GM12878 (cell line): Measurements from ENCODE around the gene CTDP1. TPM values are rescaled to one million over a fixed set of nuclear protein-coding genes. Genes with fewer than 3 reads are reported as not detected.

ENCODE experiments used
- ATAC-seq: fragments of 200-7000 bp; cut with Tn5 transposase; 3 replicates; pipeline ENCODE4 v1.9.1; 2020; ENCODE audit warnings: mild to moderate bottlenecking, moderate library complexity
- BruUV-seq: library from RNA; stranded (reverse); fragments of 400-500 nt; replicated peaks from 2 replicates; lab custom pipeline; 2021; lab: Mats Ljungman, UMichigan
- CTCF ChIA-PET: fragments of 300-600 bp; sonication (Branson Sonifier 250); formaldehyde crosslinking; extraction: SDS; loops from one replicate; lab custom pipeline; 2021; ENCODE audit warnings: inconsistent platforms; lab: Yijun Ruan, JAX
- POLR2A ChIA-PET: fragments of 350-600 bp; formaldehyde crosslinking; extraction: SDS; loops from one replicate; lab custom pipeline; 2021; ENCODE audit warnings: inconsistent platforms; lab: Charles Lee
- RAD21 ChIA-PET: fragments of 300-600 bp; sonication (Branson Sonifier 250); formaldehyde crosslinking; loops from one replicate; lab custom pipeline; 2023; ENCODE audit warnings: antibody characterized with exemption; ENCODE audit not compliant: unreplicated experiment; lab: Charles Lee
- SMC1A ChIA-PET: fragments of 300-600 bp; sonication (Branson Sonifier 250); formaldehyde crosslinking; loops from one replicate; lab custom pipeline; 2023; ENCODE audit not compliant: unreplicated experiment, uncharacterized antibody; lab: Charles Lee
- DNase-seq: peaks from one replicate; pipeline ENCODE4 v3.0.0-alpha.2; 2011; ENCODE audit warnings: low read depth, low spot score
- FAIRE-seq: peaks from 3 replicates; lab custom pipeline; 2011; peaks lifted over from hg19 to GRCh38; lab: Jason Lieb, UNC
- H2AFZ ChIP-seq: 2 replicates; pipeline ENCODE4 v1.6.0; 2011; ENCODE audit warnings: low read depth, low read length, control low read depth; ENCODE audit not compliant: control insufficient read depth
- H3K27ac ChIP-seq: 2 replicates; pipeline ENCODE4 v1.5.1; 2011; ENCODE audit warnings: control low read depth; ENCODE audit not compliant: control insufficient read depth, insufficient read depth
- H3K27me3 ChIP-seq, 2 experiments: replicated peaks in 1 of 2; 2 replicates each; pipeline versions ENCODE4 v1.6.0 to v1.6.1; 2011; ENCODE audit warnings: low read length in 1 of 2; ENCODE audit not compliant: control insufficient read depth in 2 of 2, insufficient read depth in 2 of 2
- H3K36me3 ChIP-seq, 2 experiments: 2 replicates each; pipeline ENCODE4 v1.5.1; 2011; ENCODE audit warnings: low read length in 1 of 2; ENCODE audit not compliant: control insufficient read depth in 2 of 2, insufficient read depth in 2 of 2
- H3K4me1 ChIP-seq: 2 replicates; pipeline ENCODE4 v1.6.1; 2011; ENCODE audit warnings: mild to moderate bottlenecking, low read length, moderate library complexity, mixed read lengths; ENCODE audit not compliant: control insufficient read depth, insufficient read depth
- H3K4me2 ChIP-seq: 2 replicates; pipeline ENCODE4 v1.6.0; 2011; ENCODE audit warnings: control low read depth; ENCODE audit not compliant: control insufficient read depth, insufficient read depth
- H3K4me3 ChIP-seq: fragments of 200-600 bp; sonication (generic); 2 replicates; pipeline ENCODE4 v1.5.1; 2016
- H3K79me2 ChIP-seq: 2 replicates; pipeline ENCODE4 v1.6.0; 2011; ENCODE audit warnings: low read length; ENCODE audit not compliant: control insufficient read depth, insufficient read depth
- H3K9ac ChIP-seq: 2 replicates; pipeline ENCODE4 v1.8.0; 2011; ENCODE audit warnings: low read length, control low read depth, mixed read lengths; ENCODE audit not compliant: control insufficient read depth, insufficient read depth
- H3K9me3 ChIP-seq: replicated peaks from 3 replicates; pipeline ENCODE4 v1.5.1; 2011; ENCODE audit warnings: mild to moderate bottlenecking, low read length; ENCODE audit not compliant: control insufficient read depth, insufficient read depth
- H4K20me1 ChIP-seq: 2 replicates; pipeline ENCODE4 v1.6.0; 2011; ENCODE audit not compliant: control insufficient read depth, insufficient read depth
- CHD1 ChIP-seq: IDR thresholded peaks from 2 replicates; pipeline ENCODE4 v1.6.1; 2012; ENCODE audit warnings: low read depth, low read length, improper control_type of control experiment
- HDAC2 ChIP-seq: fragments of 200-600 bp; sonication (generic); IDR thresholded peaks from 2 replicates; pipeline ENCODE4 v1.6.1; 2017
- IRF4 ChIP-seq: IDR thresholded peaks from 2 replicates; pipeline ENCODE4 v1.6.1; 2011; ENCODE audit warnings: low read depth, low read length
- MXI1 ChIP-seq: fragments of 150-350 bp; IDR thresholded peaks from 2 replicates; pipeline ENCODE4 v1.6.1; 2011; ENCODE audit warnings: low read depth, mild to moderate bottlenecking, inconsistent platforms, low read length, improper control_type of control experiment
- POLR2AphosphoS2 ChIP-seq: IDR thresholded peaks from 2 replicates; pipeline ENCODE4 v1.6.1; 2011; ENCODE audit warnings: low read depth, mild to moderate bottlenecking, low read length, improper control_type of control experiment, moderate library complexity
- STAT1 ChIP-seq: fragments of 450-650 bp; conservative IDR thresholded peaks from 2 replicates; pipeline ENCODE4 v1.6.1; 2014; ENCODE audit warnings: antibody characterized with exemption, mild to moderate bottlenecking
- TARDBP ChIP-seq: IDR thresholded peaks from 2 replicates; pipeline ENCODE4 v1.6.1; 2016; ENCODE audit warnings: borderline replicate concordance
- TBL1XR1 ChIP-seq: IDR thresholded peaks from 2 replicates; pipeline ENCODE4 v1.6.1; 2012; ENCODE audit warnings: low read depth, low read length, improper control_type of control experiment
- TCF7 ChIP-seq: IDR thresholded peaks from 2 replicates; pipeline ENCODE4 v1.6.1; 2014; ENCODE audit warnings: antibody characterized with exemption, borderline replicate concordance
- ZNF217 ChIP-seq: fragments of 450-650 bp; IDR thresholded peaks from 2 replicates; pipeline ENCODE4 v1.6.1; 2017; ENCODE audit warnings: antibody characterized with exemption, mild to moderate bottlenecking
- WGBS: methylation state at CpG from one replicate; pipeline ENCODE4 v1.1.6; 2016; ENCODE audit warnings: low lambda C conversion rate; ENCODE audit not compliant: insufficient replicate concordance, insufficient coverage; ENCODE audit errors: missing lambda C conversion rate; 5-methylcytosine and 5-hydroxymethylcytosine counted together
- in situ Hi-C: fragments of 300-500 bp; cut with MboI; formaldehyde crosslinking; loops from 9 replicates; pipeline ENCODE4 v1.14.3; 2018; ENCODE audit warnings: mixed read lengths
- intact Hi-C: fragments of 100-400 bp; cut with micrococcal nuclease; formaldehyde crosslinking; loops from one replicate; pipeline ENCODE4 v1.14.2; 2022; ENCODE audit not compliant: unreplicated experiment
- polyA plus RNA-seq, 11 experiments: library from polyadenylated mRNA; depleted of rRNA in 4 of 11; unstranded in 6 of 11; stranded (reverse) in 5 of 11; fragments of >200 nt; fragmentation: Nextera tagmentation in 4 of 11; fragmentation: Illumina TruSeq in 1 of 11; extraction: Ambion mirVana in 4 of 11; extraction: Trizol in 1 of 11; gene quantifications; 1 replicate in 1 of 11; 2 replicates in 10 of 11; pipeline versions ENCODE4 v1.2.1 to v1.2.3, GENCODE V29; 2011 to 2016; ENCODE audit warnings: inconsistent platforms in 2 of 11, missing spikeins in 2 of 11, low read depth in 1 of 11
- total RNA-seq, 4 experiments: library from RNA; depleted of rRNA in 3 of 4; stranded (reverse); fragments of >200 nt in 3 of 4; fragmentation: Illumina TruSeq in 1 of 4; extraction: Trizol in 1 of 4; gene quantifications; 2 replicates each; pipeline versions ENCODE4 v1.2.1 to v1.2.3, GENCODE V29; 2013 to 2021
- TF ChIP-seq, protein P1 (sequence below): fragments of 450-650 bp; IDR thresholded peaks from 2 replicates; pipeline ENCODE4 v1.6.1; 2016; ENCODE audit warnings: mild to moderate bottlenecking, moderate library complexity, borderline replicate concordance

The CTDP1 gene
- total and polyA plus RNA-seq, 10 of the 15 experiments (the other 5 are each of a cell fraction or from before 2014, with no cell fraction given): 0.32 to 31.3 (median 8.8) TPM

DNA sequence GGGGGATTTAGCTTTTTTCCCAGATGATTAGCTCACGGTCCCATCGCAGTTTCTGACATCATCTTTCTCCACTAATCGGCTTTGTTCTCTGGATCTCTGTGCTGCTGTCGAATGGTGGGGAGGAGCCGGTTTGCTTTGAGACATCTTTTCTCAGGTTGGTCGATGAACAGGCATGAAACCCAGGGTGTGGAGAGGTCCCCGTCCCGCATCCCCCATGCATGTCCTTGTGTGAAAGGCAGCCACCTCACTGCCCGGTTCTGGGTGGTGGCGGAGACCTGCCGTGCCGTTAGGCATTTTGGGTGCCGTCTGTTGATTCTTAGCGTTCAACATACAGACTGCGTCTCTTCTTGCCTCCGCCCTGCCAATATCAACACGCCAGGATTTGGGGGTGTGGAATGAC lies 57.8 kb downstream of the CTDP1 start:
- no peaks in the 10 kb centered on the region for H3K27me3 ChIP-seq
- TF ChIP-seq IRF4 (no peak), HDAC2 (no peak)
- TF ChIP-seq, all 136 proteins: peak for 0
- Histone ChIP-seq H3K4me2 (no peak overlapping the region), H3K4me3 (no peak overlapping the region), H3K79me2 (no peaks in the 10 kb centered on the region), H3K27ac (no peak overlapping the region), H2AFZ (no peak overlapping the region), H4K20me1 (no peaks in the 10 kb centered on the region; the same call in 1 of the 2 replicates), H3K4me1 (no peaks in the 10 kb centered on the region), H3K36me3 (peaks cover 22 to 23% of the 10 kb centered on the region in 2 experiments; a peak in 3 of 4 replicates), H3K9me3 (peaks cover 6% of the 10 kb centered on the region; the same call in 2 of the 3 replicates), H3K9ac (no peak overlapping the region)
- ATAC-seq: no peak
- no peak for DNase-seq
- BruUV-seq: no TSS peak
- no peak for FAIRE-seq
- SMC1A ChIA-PET: no interaction called here
- in situ Hi-C loops (no loop called here), intact Hi-C loops (no loop called here)
- CTCF ChIA-PET: no interaction called here
- RAD21 ChIA-PET: no interaction called here
- 95% methylated on average over 17 of the region's 17 CpGs for WGBS
- POLR2A ChIA-PET: no interaction called here

DNA sequence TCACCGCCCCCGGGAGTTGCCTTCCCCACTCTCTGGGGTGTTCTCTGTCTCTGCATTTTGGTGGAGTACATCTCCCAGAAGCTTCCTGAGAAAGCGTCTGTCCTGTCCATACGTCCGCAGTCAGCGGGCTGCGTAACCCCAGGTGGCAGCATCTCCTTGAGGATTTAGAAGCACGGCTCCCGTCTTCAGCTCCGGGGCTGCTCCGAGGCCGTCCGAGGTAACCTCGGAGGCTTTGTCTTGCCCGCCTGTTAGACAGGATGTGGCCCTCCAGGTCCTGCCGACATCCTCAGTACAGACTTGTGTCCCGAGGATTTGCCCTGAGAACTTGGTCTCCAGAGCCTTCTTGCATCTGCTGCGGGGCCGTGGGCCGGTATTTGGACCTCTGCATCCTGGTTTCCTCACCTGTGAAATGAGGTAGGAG lies 58.4 kb downstream of the CTDP1 start:
- H3K9ac ChIP-seq: no peak overlapping the region
- CTCF ChIA-PET: no interaction called here
- intact Hi-C loops: no loop called here
- peaks cover 1% of the 10 kb centered on the region; the same call in 1 of the 3 replicates for H3K9me3 ChIP-seq
- ATAC-seq (no peak), DNase-seq (no peak)
- H2AFZ ChIP-seq: no peak overlapping the region
- no TSS peak for BruUV-seq
- H3K79me2 ChIP-seq: no peaks in the 10 kb centered on the region
- RAD21 ChIA-PET: no interaction called here
- peaks cover 18 to 23% of the 10 kb centered on the region in 2 experiments; a peak in 3 of 4 replicates for H3K36me3 ChIP-seq
- H3K4me2 ChIP-seq: no peak overlapping the region
- POLR2A ChIA-PET: no interaction called here
- SMC1A ChIA-PET: no interaction called here
- no peak overlapping the region for H3K27ac ChIP-seq
- 99% methylated on average over 18 of the region's 20 CpGs for WGBS
- no peak overlapping the region for H3K4me3 ChIP-seq
- TF ChIP-seq MXI1 (no peak), ZNF217 (no peak), TBL1XR1 (no peak), POLR2AphosphoS2 (no peak), STAT1 (no peak), TCF7 (no peak), TARDBP (no peak), CHD1 (no peak)
- TF ChIP-seq, protein P1, sequence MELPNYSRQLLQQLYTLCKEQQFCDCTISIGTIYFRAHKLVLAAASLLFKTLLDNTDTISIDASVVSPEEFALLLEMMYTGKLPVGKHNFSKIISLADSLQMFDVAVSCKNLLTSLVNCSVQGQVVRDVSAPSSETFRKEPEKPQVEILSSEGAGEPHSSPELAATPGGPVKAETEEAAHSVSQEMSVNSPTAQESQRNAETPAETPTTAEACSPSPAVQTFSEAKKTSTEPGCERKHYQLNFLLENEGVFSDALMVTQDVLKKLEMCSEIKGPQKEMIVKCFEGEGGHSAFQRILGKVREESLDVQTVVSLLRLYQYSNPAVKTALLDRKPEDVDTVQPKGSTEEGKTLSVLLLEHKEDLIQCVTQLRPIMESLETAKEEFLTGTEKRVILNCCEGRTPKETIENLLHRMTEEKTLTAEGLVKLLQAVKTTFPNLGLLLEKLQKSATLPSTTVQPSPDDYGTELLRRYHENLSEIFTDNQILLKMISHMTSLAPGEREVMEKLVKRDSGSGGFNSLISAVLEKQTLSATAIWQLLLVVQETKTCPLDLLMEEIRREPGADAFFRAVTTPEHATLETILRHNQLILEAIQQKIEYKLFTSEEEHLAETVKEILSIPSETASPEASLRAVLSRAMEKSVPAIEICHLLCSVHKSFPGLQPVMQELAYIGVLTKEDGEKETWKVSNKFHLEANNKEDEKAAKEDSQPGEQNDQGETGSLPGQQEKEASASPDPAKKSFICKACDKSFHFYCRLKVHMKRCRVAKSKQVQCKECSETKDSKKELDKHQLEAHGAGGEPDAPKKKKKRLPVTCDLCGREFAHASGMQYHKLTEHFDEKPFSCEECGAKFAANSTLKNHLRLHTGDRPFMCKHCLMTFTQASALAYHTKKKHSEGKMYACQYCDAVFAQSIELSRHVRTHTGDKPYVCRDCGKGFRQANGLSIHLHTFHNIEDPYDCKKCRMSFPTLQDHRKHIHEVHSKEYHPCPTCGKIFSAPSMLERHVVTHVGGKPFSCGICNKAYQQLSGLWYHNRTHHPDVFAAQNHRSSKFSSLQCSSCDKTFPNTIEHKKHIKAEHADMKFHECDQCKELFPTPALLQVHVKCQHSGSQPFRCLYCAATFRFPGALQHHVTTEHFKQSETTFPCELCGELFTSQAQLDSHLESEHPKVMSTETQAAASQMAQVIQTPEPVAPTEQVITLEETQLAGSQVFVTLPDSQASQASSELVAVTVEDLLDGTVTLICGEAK: no peak
- TF ChIP-seq, all 136 proteins: peak for 0
- no peak for FAIRE-seq
- Histone ChIP-seq H4K20me1 (no peaks in the 10 kb centered on the region; the same call in 1 of the 2 replicates), H3K27me3 (no peaks in the 10 kb centered on the region), H3K4me1 (no peaks in the 10 kb centered on the region)
- in situ Hi-C loops: no loop called here
